GM12801 (cell line): Measurements from ENCODE around the gene MRPS24.

Experiments
- CTCF ChIP-seq: IDR thresholded peaks from one replicate; pipeline ENCODE4 v1.5.1; 2011; ENCODE audit warnings: control low read depth; ENCODE audit not compliant: insufficient read length; ENCODE audit errors: extremely low read depth

Gene MRPS24

GRCh38 chr7:43847496-43847895, 21.8 kb downstream of the MRPS24 start:
- no peak for TF ChIP-seq CTCF

GRCh38 chr7:43844662-43845061, 24.7 kb downstream of the MRPS24 start:
- no peak for TF ChIP-seq CTCF

- no peak for TF ChIP-seq CTCF
Measured at GRCh38 chr7:43844257-43844656, 25.1 kb downstream of the MRPS24 start.

GRCh38 chr7:43843296-43843695, 26.0 kb downstream of the MRPS24 start:
- TF ChIP-seq CTCF: no peak

- TF ChIP-seq CTCF: no peak
Measured at GRCh38 chr7:43838201-43838658, 31.1 kb downstream of the MRPS24 start.

- TF ChIP-seq CTCF: no peak
Measured at GRCh38 chr7:43834463-43835251, 34.7 kb downstream of the MRPS24 start.

GRCh38 chr7:43825391-43825808, 43.9 kb downstream of the MRPS24 start:
- TF ChIP-seq CTCF: no peak
